LoVo (cell line): ENCODE results near the gene CDT1.

ENCODE experiments used
- DNase-seq: peaks from one replicate; pipeline ENCODE4 v3.0.0-alpha.2; 2016; ENCODE audit warnings: low spot score

The CDT1 gene

GRCh38 chr16:88836791-88837190 lies 33.2 kb downstream of the CDT1 start:
- no peak for DNase-seq

GRCh38 chr16:88837806-88838205 lies 34.2 kb downstream of the CDT1 start:
- no peak for DNase-seq

GRCh38 chr16:88838566-88838965 lies 35.0 kb downstream of the CDT1 start:
- no peak for DNase-seq

- no peak for DNase-seq
These were observed 35.5 kb downstream of the CDT1 start for GRCh38 chr16:88839026-88839529.

- DNase-seq: no peak
These were observed 36.4 kb downstream of the CDT1 start for GRCh38 chr16:88839745-88840599.

GRCh38 chr16:88840600-88841215 lies 37.1 kb downstream of the CDT1 start:
- DNase-seq: no peak

- no peak for DNase-seq
These were observed 38.1 kb downstream of the CDT1 start for GRCh38 chr16:88841521-88842307.

- no peak for DNase-seq
These were observed 38.7 kb downstream of the CDT1 start for GRCh38 chr16:88842308-88842756.

- DNase-seq: no peak
These were observed 39.2 kb downstream of the CDT1 start for GRCh38 chr16:88842806-88843205.

- DNase-seq: no peak
These were observed 39.7 kb downstream of the CDT1 start for GRCh38 chr16:88843256-88843655.

- no peak for DNase-seq
These were observed 40.9 kb downstream of the CDT1 start for GRCh38 chr16:88844419-88845036.

GRCh38 chr16:88846088-88846487 lies 42.5 kb downstream of the CDT1 start:
- DNase-seq: no peak

- no peak for DNase-seq
These were observed 44.1 kb downstream of the CDT1 start for GRCh38 chr16:88847654-88848053.

- no peak for DNase-seq
These were observed 45.0 kb downstream of the CDT1 start for GRCh38 chr16:88848557-88848956.

GRCh38 chr16:88850531-88851199 lies 47.1 kb downstream of the CDT1 start:
- no peak for DNase-seq

- no peak for DNase-seq
These were observed 48.0 kb downstream of the CDT1 start for GRCh38 chr16:88851616-88852015.

- DNase-seq: no peak
These were observed 49.8 kb downstream of the CDT1 start for GRCh38 chr16:88853325-88853941.

GRCh38 chr16:88854306-88855111 lies 50.9 kb downstream of the CDT1 start:
- DNase-seq: no peak

- DNase-seq: no peak
These were observed 51.6 kb downstream of the CDT1 start for GRCh38 chr16:88855176-88855575.

- no peak for DNase-seq
These were observed 52.1 kb downstream of the CDT1 start for GRCh38 chr16:88855736-88856121.
